HG03442 (cell line): ENCODE results near the gene SLC6A19.
A peak's percentile ranks its signal among the peaks of the same experiment; 100 is the strongest.

ENCODE experiments used
- ATAC-seq: cut with Tn5 transposase; IDR thresholded peaks from one replicate; pipeline ENCODE4 v1.9.1; 2021; ENCODE audit warnings: mild to moderate bottlenecking, moderate library complexity; ENCODE audit not compliant: unreplicated experiment

The SLC6A19 gene

GRCh38 chr5:1165864-1166263 is 35.5 kb upstream of the SLC6A19 start:
- ATAC-seq: no peak

DNA sequence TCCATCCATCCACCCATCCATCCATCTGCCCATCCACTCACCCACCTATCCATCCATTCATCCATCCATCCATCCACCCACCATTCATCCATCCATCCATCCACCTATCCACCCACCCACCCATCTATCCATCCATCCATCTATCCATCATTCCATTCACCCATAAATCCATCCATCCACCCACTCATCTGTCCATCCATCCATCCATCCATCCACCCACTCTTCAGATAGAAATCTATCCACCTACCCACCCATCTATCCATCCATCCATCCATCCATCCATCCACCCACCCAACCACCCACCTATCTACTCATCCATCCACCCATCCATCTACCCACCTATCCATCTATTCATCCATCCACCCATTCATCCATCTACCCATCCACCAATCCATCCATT is 35.0 kb upstream of the SLC6A19 start:
- ATAC-seq: no peak

DNA sequence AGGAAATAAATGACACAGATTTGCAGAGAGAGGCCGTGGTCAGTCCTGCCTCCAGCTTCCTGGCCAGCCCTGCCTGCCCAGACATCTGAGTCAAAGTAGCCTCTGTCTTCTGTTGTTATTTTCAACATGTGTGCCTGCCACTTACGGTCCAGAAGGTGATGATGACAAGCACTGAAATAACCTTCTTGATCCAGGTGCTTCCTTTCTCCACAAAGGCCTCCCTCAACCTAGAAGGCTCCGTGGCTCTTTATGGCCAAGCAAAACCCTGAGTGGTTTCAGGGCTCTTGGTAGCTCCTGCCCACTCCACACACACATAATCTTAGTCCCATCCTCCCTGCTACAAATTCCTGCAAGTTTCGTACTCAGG is 34.1 kb upstream of the SLC6A19 start:
- no peak for ATAC-seq

DNA sequence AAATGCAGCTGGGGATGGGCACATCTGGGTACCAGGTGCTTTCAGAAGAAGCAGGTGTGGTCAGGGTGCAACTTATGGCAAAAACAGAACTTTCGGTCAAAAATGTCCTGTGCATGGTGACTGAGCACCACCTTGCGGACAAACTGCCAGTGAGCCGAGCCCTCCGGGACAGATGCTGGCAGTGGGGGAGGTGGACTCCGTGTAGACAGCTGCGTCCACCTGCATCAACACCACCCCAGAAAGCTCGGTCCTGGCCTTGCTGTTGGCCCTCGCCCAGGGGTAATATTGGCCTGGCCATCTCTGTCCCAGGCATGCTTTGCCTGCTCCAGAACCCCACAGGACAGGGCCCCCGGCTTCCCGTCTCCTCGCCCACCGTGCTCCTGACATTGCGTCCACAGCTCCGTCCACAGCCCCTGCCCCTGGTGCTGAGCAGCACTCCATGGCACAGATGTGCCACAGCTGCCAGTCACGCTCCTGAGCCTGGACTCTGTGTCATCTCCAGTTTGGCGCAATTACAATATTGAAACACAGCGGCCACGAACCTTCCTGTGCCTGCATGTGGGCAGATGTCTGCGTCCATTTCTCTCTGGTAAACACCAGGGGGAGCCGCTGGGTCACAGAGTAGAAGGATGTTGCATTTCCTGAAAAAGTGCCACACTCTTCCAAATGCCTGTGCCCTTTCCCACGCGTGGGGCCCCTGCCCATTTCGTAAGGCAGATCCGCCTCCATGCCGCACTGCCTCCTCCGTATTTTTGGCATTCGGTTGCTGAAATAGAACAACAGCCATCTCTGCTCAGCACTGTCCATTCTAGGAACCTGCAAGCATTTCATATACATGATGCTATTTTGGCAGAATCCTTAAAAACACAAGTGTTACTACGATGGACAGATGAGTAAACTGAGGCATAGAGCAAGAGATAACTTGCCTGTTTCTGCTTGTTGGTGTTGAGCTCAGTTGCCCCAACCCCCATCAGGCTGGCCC is 33.4 kb upstream of the SLC6A19 start:
- peak; percentile 56 for ATAC-seq

DNA sequence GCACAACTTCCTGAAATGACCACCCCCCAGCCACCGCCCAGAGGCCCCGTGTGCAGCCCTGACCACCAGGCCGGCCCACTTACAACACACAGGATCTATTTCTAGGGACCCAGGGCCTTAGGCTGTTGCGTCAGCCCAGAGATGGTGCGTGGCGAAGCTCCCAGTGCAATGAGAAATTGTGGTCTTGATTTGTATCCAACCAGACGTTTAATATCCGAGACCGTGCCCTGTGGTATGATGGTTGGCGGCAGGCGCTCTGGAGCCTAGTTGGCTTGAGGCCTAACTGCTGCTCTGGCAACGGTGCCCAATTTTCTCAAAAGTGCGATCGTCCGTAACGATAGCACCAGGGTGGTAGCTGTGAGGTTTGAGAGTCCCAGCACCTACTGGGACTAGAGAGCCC is 32.6 kb upstream of the SLC6A19 start:
- ATAC-seq: no peak

DNA sequence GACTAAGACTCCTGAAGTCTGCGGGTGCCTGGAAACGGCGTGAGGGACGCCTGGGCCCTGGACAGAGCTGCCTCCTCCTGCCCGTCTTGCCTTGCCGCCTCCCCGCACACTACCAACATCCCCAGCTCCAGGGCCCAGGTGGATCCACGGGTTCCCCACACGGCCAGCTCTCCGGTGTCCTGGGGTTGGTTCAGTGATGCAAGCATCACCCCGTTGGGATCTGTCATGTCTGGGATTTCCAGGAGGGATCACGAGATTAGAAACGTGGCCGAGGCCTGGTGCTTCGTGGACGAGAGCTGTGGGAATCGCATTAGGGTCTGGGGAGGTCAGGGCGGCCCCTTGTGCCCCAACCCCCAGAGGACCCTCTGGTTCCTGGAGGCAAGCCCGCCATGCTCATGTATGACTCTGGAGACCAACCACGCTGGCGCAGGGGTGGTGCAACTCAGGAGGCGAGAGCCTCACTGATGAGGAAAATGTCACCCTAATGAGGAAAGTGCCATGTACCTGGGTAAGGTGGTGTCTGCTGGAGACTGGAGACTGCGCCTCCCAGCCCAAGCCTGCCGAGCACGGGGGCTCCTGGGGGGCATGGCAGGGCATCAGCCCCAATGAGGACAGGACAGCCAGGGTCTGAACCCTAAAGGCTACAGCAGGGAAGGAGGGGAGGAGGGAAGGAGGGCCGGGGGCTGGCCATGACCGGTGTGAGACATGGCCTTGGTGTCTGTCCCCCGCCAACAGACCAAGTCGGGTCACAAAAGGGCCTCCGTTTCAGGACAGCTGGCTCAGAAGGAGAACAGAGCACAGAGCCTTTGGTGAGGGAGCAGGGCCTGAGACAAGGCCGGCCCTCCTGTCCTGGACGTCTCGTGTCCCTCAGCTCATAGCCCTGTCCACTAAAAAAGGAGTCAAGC is 31.9 kb upstream of the SLC6A19 start:
- ATAC-seq: no peak

GRCh38 chr5:1171340-1171941 is 30.0 kb upstream of the SLC6A19 start:
- ATAC-seq: no peak

DNA sequence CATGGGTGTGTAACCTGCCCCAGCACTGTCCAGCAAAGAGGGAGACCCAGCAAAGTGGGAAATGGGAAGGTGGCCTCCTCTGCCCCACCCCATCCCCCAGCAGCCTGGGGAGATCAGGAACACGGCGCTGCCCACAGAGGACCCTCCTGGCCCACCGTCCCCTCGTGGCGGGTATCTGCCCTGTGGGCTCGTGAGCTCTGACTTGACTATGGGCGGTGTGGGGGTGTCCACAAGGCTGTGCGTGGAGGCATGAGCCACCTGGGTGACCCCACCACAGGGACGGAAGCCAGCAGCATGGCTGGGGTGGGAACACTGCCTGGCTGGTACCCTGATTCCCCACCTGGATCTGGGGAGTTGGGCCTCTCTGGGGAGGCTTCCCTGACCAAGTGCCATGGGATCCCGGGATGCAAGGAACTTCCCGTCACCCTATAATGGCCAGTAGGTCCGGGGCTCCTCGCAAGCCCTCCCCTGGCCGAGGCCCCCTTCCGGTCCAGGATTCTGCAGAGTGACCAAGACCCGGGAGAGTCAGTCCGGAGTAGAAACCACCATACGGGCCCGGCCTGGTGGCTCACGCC is 29.3 kb upstream of the SLC6A19 start:
- ATAC-seq: no peak

DNA sequence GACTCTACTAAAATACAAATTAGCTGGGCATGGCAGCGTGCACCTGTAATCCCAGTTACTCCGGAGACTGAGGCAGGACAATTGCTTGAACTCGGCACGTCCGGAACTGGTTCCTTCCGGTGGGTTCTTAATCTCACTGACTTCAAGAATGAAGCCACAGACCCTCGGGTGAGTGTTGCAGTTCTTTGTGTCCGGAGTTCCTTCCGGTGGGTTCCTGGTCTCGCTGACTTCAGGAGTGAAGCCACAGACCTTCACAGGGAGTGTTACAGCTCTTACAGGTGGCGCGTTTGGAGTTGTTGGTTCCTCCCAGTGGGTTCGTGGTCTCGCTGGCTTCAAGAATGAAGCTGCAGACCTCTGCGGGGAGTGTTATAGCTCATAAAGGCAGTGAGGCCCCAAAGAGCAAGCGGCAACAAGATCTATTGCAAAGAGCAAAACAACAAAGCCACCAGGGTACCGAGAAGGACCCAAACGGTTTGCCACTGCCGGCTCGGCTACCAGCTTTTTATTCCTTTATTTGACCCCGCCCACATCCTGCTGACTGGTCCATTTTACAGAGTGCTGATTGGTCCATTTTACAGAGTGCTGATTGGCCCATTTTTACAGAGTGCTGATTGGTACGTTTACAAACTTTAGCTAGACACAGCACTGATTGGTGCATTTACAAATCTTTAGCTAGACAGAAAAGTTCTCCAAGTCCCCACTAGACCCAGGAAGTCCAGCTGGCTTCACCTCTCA is 28.6 kb upstream of the SLC6A19 start:
- no peak for ATAC-seq

GRCh38 chr5:1173485-1174070 is 27.8 kb upstream of the SLC6A19 start:
- no peak for ATAC-seq

DNA sequence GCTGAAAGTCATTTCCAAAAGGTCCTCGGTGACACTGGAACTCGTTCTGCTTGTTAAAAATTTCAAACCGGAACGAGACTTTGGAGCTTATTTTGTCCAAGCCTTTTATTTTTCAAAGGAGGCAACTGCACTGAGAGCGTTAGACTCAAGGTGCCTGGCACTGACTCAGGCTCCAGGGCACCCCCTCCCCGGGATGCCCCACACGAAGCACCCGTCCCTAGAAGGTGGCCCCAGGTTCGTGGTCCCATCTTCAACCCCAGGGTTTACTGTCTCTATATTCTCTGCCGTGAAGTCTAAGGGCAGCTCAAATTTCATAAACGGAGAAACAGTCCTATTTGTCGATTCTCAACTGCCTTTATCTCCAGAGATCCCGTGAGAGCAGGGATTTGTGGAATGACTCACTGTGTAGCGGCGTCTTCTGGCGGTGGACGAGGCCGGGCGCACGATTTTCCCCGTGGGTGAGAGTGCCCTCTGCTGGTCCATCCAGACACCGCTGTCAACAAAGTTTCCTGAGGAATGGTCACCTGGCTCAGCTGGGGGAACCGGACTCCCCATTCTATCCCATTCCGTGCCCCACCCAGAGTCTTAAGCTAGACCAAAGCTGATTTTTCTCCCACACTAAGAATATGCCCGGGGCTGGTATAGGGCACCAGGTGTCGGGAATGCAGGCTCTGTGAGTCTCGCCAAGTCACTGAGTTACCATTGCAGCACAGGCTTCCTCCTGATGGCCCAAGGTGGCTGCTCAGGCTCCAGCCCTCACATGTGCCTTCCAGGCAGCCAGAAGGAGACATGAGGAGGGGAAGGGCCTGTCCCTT is 27.1 kb upstream of the SLC6A19 start:
- no peak for ATAC-seq

GRCh38 chr5:1175015-1175414 is 26.4 kb upstream of the SLC6A19 start:
- ATAC-seq: no peak

GRCh38 chr5:1175801-1176472 is 25.5 kb upstream of the SLC6A19 start:
- ATAC-seq: no peak

- no peak for ATAC-seq
These were observed 24.7 kb upstream of the SLC6A19 start for GRCh38 chr5:1176473-1177391.

GRCh38 chr5:1177826-1178528 is 23.4 kb upstream of the SLC6A19 start:
- no peak for ATAC-seq

DNA sequence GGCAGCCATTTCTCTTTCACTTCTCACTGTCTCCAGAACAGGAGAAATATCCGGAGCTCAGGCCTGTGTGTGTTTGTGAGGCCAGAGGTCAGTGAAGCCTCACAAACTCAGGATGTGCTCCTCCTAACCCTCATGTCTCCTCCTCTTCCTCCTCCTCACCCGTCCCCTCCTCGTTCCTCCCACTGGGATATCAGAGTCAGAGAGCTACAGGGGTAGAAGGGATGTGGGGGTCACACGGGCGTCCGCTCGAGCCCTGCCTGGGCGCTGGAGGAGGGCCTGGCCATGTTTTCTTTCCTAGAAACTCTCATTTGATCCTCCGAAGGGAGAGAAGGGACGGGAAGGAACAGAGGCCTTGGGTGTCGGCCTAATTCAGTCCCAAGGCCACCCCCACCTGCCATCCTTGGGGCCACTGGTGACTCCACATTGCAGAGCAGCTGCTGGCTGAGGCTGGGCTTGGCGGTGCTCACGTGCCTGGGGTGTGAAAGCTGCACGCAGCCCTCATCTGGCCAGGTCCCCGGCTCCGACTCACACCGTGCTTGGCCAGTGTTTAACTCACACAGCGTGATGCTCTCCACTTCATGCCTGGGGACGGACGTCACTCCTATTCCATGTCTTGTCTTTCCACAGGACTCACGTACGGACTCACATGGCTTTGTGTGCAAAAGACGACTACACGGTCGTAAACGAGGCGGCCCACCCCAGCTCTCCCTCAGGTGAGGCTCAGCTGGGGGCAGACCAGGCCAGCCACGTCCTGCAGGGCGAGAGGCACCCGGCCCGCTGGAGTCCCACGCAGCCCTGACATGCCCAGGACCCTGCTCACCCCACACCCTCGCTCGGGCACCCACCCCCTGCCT is 22.6 kb upstream of the SLC6A19 start:
- ATAC-seq: no peak
